Heart right ventricle (tissue), 16 donors: ENCODE data around the gene REPIN1. TPM values are rescaled to one million over a fixed set of nuclear protein-coding genes. Genes with fewer than 3 reads are reported as not detected.

Source experiments
- ATAC-seq, 8 donors: fragments of 200-7000 bp; cut with Tn5 transposase; one replicate each; pipeline ENCODE4 v1.9.1; 2020; ENCODE audit warnings: mild to moderate bottlenecking in 8 of 8, moderate library complexity in 8 of 8, moderate number of reproducible peaks in 1 of 8
- DNase-seq, 2 donors: peaks; one replicate each; pipeline ENCODE4 v3.0.0-alpha.2; 2020
- H3K27ac ChIP-seq, 10 donors: fragments of 200-600 bp; sonication (generic) in 2 of 10; one replicate each; pipeline versions ENCODE4 v1.5.0 to v1.8.0; 2020 to 2022; ENCODE audit warnings: mild to moderate bottlenecking in 3 of 10
- H3K27me3 ChIP-seq, 7 donors: fragments of 200-600 bp; one replicate each; pipeline ENCODE4 v1.8.0; 2021 to 2022; ENCODE audit warnings: mild to moderate bottlenecking in 2 of 7
- H3K36me3 ChIP-seq, 9 donors: fragments of 200-600 bp; sonication (generic) in 1 of 9; one replicate each; pipeline versions ENCODE4 v1.5.0 to v1.8.0; 2020 to 2022; ENCODE audit warnings: mild to moderate bottlenecking in 2 of 9
- H3K4me1 ChIP-seq, 9 donors: fragments of 200-600 bp; sonication (generic) in 1 of 9; one replicate each; pipeline versions ENCODE4 v1.5.0 to v1.8.0; 2020 to 2022; ENCODE audit warnings: mild to moderate bottlenecking in 4 of 9
- H3K4me3 ChIP-seq, 10 donors: fragments of 200-600 bp; sonication (generic) in 2 of 10; one replicate each; pipeline versions ENCODE4 v1.5.0 to v1.8.0; 2020 to 2022; ENCODE audit warnings: mild to moderate bottlenecking in 7 of 10, moderate library complexity in 2 of 10
- H3K9me3 ChIP-seq, 11 donors: fragments of 200-600 bp in 10 of 11; sonication (generic) in 2 of 11; one replicate each; pipeline versions ENCODE4 v1.5.0 to v1.8.0; 2013 to 2022; ENCODE audit warnings: mild to moderate bottlenecking in 2 of 11, control low read depth in 1 of 11, moderate library complexity in 1 of 11
- CTCF ChIP-seq, 9 donors: fragments of 200-600 bp; sonication (generic) in 2 of 9; IDR thresholded peaks; one replicate each; pipeline versions ENCODE4 v1.5.0 to v1.8.0; 2021 to 2022; ENCODE audit warnings: antibody characterized with exemption in 9 of 9, mild to moderate bottlenecking in 5 of 9, moderate library complexity in 1 of 9
- whole genome bisulfite sequencing, 2 donors: extraction: QIAGEN DNeasy Blood & Tissue Kit; methylation state at CpG; one replicate each; pipeline ENCODE4 v1.1.7; 2013; ENCODE audit warnings: inconsistent platforms in 1 of 2; 5-methylcytosine and 5-hydroxymethylcytosine counted together
- intact Hi-C, 10 donors: fragments of 100-400 bp; cut with DNase I; formaldehyde crosslinking; loops; one replicate each; pipeline versions ENCODE4 v1.11.1 to v1.14.2; 2022
- polyA plus RNA-seq, 2 donors: library from polyadenylated mRNA; stranded (reverse); fragments of 200-250 nt; gene quantifications; one replicate each; pipeline ENCODE4 v1.2.3, GENCODE V29; 2013
- total RNA-seq, 10 donors: library from RNA; stranded (reverse); fragmentation: NEBNext Ultra II Directional in 3 of 10; extraction: Animal tissue kit (Norgen Biotek cat#: 25700) in 3 of 10; gene quantifications; one replicate each; pipeline versions ENCODE4 v1.2.1 to v1.2.4, GENCODE V29; 2021 to 2023
- donor health status: Arrhythmogenic right ventricular cardiomyopathy.
- donor health status: ischemic (EF 13 %, LVEDD 7.1; RV severe dilation, severe dysfunction).
- donor health status: healthy with polysubstance abuse.
- donor health status: DM: no; HTN: yes; CAD: no.
- donor health status: DM: no; HTN: no; CAD: no.
- donor health status: ischemic (EF 25% LVEDD 6.9; RV normal size, moderate dysfunction).
- donor health status: ischemic (EF 25% LVEDD 5.7; RV mildly dilated, moderate dysfunction).
- donor health status: healthy.
- donor health status: DM: yes; HTN: yes; CAD: no.
- donor health status: Ischemic cardiomyopathy.
- donor health status: ischemic (EF 35%, LVEDD 5.7; RV mildly dilated, moderate dysfunction).
- donor health status: nonischemic (EF 11% LVEDD 7.7; RV severe dilation, severe dysfunction).
- donor health status: DM: yes; HTN: yes; CAD: no.
- donor health status: PGD.
- donor health status: ischemic (EF 29% LVEDD 5.4; RV normal size, mild dysfunction).
- donor health status: nonischemic (EF 23%, LVEDD 6.1; RV moderate dilation, normal function).

The REPIN1 gene
- total and polyA plus RNA-seq, 12 donors = 51.0 to 132 (median 109) TPM

DNA sequence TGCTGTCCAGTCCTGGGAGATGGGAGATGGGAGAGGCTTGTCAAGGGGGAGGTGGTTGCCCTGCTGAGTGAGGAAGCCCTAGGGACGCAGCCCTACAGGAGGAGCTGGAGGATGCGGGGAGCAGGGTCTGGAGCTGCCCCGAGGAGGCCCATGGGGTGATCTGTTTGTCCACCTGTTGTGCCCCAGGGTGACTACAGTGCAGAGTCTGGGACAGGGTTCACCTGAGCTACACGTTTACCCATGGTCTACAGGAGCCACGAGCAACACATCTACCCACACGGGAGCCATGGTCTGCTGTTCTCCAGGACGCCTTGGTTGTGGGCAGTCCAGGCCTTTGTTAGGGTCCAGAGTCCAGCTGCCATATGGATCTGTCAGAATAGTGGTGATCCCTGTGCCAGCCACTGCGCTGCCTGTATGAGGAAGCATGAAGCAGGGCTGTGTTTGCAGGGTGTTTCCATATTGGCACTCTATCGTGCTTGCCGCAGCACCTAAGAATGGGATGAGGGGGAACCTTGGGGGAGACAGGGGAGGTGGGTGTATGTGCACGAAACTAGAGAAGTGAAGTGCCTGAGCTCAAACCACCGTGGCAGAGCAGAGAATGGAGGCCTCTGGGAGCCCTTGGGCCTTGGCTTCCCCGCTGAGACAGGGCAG lies 34.2 kb downstream of the REPIN1 start:
- Histone ChIP-seq H3K4me3 (no peak overlapping the region), H3K36me3 (peaks cover 0 to 10% (median 3%) of the 10 kb centered on the region in 9 donors), H3K27me3 (no peaks in the 10 kb centered on the region), H3K9me3 (no peaks in the 10 kb centered on the region), H3K4me1 (peaks cover 14 to 50% (median 27%) of the 10 kb centered on the region in 9 donors), H3K27ac (no peak overlapping the region)
- intact Hi-C loops = no loop called here
- DNase-seq (no peak), ATAC-seq (no peak)
- 91 to 92% methylated on average over 13 of the region's 13 CpGs for WGBS, 2 donors
- TF ChIP-seq CTCF (IDR thresholded peaks at IDR 0.05) = no peak

DNA sequence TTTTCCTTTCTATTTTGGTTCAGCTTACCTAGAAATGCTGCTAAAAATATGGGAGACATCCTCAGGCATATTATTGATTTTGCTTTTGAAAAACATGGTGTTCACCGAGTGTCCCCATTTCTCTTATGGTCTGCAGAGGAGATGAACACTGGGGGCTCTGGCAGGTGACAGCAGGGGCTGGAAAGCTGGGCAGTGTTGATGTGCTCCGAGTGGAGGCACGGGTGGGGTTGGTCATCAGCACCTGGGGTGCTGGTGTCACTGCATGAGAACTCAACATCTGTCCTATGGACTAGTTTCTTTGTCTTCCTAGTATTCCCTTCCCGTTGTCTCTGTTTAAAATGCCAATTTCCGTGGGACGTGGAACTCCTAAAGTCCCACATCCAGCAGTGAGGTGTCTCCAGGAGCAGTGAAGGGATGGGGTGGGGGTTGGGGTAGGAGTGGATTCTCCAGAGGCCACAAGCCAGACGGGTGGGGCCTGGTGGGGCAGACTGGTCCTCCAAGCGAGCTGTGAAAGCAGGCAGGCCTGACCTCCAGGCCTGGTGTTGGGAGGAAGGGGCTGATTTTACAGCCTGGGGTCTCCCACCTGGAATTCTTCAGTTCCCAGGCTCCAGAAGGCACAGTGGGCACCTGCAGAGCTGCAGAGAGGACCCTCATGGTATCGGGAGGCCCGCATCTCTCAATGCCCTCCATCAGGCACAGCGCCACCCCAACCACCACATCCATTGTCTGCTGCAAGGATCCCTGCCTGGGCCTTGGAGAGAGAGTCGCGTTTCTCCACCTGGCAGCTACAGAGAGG lies 35.0 kb downstream of the REPIN1 start:
- peaks cover 0 to 6% (median 0%) of the 10 kb centered on the region in 9 donors for H3K36me3 ChIP-seq
- H3K27ac ChIP-seq = peak overlapping the region in 9 of 10 donors; percentile 89 to 99 (median 97)
- DNase-seq = no peak
- TF ChIP-seq CTCF (IDR thresholded peaks at IDR 0.05) = no peak
- H3K4me1 ChIP-seq = peaks cover 14 to 45% (median 27%) of the 10 kb centered on the region in 9 donors
- H3K4me3 ChIP-seq = peak overlapping the region in 1 of 10 donors; percentile 86
- H3K9me3 ChIP-seq = no peaks in the 10 kb centered on the region
- WGBS, 2 donors = 90 to 91% methylated on average over 13 of the region's 13 CpGs
- ATAC-seq = no peak
- H3K27me3 ChIP-seq = no peaks in the 10 kb centered on the region
- intact Hi-C loops = no loop called here

GRCh38 chr7:150404172-150404804 lies 35.7 kb downstream of the REPIN1 start:
- peaks cover 0 to 4% (median 0%) of the 10 kb centered on the region in 9 donors for H3K36me3 ChIP-seq
- H3K27ac ChIP-seq = peak overlapping the region; percentile 73 to 99 (median 97)
- H3K9me3 ChIP-seq = no peaks in the 10 kb centered on the region
- intact Hi-C loops = no loop called here
- H3K4me1 ChIP-seq = peaks cover 14 to 38% (median 27%) of the 10 kb centered on the region in 9 donors
- H3K27me3 ChIP-seq = no peaks in the 10 kb centered on the region
- no peak for DNase-seq
- peak in 6 of 8 donors; percentile 3 to 19 (median 10) for ATAC-seq
- 36 to 46% methylated on average over 16 of the region's 16 CpGs for WGBS, 2 donors
- peak overlapping the region; percentile 14 to 89 (median 71) for H3K4me3 ChIP-seq
- TF ChIP-seq CTCF (IDR thresholded peaks at IDR 0.05) = no peak
